HG03442 (cell line): ENCODE data around the gene RBM23.

ENCODE experiments used
- ATAC-seq: cut with Tn5 transposase; IDR thresholded peaks from one replicate; pipeline ENCODE4 v1.9.1; 2021; ENCODE audit warnings: mild to moderate bottlenecking, moderate library complexity; ENCODE audit not compliant: unreplicated experiment

Gene RBM23

DNA sequence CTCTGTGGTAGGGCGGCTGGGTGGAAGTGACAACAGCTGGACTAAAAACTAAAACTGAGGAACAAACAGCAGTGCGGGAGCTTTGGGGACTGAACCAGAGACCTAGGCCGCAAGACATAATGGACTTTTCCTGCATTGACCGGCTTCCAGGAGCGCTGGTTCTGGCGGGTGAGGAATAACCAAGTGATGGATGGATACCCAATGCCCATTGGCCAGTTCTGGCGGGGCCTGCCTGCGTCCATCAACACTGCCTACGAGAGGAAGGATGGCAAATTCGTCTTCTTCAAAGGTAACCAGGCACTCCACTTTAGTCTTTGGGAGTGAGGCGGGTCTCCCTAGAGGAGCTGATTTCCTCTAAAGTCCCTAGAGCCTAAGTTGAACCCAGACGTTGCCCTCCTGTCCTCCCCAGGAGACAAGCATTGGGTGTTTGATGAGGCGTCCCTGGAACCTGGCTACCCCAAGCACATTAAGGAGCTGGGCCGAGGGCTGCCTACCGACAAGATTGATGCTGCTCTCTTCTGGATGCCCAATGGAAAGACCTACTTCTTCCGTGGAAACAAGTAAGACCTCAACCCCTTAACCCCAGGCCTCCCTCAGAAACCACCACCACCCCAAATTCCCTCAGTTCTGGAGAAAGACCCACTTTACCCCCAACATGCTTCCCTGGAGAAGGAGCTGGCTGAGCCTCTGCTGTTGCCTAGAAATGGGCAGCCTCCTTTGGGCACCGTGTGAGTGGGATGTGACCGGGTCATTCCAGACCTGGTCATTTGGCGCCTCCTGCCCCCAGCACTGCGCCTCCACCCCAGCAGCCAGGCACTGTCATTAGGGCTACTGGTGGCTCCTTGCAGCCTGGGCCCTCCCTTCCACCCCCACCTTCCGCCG lies 74.5 kb downstream of the RBM23 start:
- ATAC-seq = no peak
